Esophagus muscularis mucosa (tissue), 4 donors: ENCODE data around the gene HRH2.

Experiments used
- CTCF ChIP-seq, 3 experiments: fragments of 200-600 bp in 2 of 3; fragments of 450-650 bp in 1 of 3; sonication (generic) in 2 of 3; IDR thresholded peaks; one replicate each; pipeline ENCODE4 v1.5.1; 2017 to 2019; ENCODE audit warnings: antibody characterized with exemption in 3 of 3, mild to moderate bottlenecking in 2 of 3, moderate library complexity in 1 of 3
- EP300 ChIP-seq: sonication (generic); formaldehyde crosslinking; IDR thresholded peaks from one replicate; pipeline ENCODE4 v1.6.1; 2017; ENCODE audit warnings: antibody characterized with exemption
- POLR2A ChIP-seq: fragments of 450-650 bp; IDR thresholded peaks from one replicate; pipeline ENCODE4 v1.6.1; 2017; ENCODE audit warnings: antibody characterized with exemption, moderate library complexity, mild to moderate bottlenecking, low read depth

GRCh38 chr5:175753536-175754402, 95.9 kb downstream of the HRH2 start:
- no peak for TF ChIP-seq CTCF (IDR thresholded peaks at IDR 0.05)
- TF ChIP-seq POLR2A: no peak
- no peak for TF ChIP-seq EP300
